Fibroblast of skin of scalp (primary cell): ENCODE measurements around the gene DNAAF8.
A peak's percentile ranks its signal among the peaks of the same experiment; 100 is the strongest.

ENCODE experiments used
- DNase-seq: peaks from one replicate; pipeline ENCODE4 v3.0.0-alpha.2; 2013

DNAAF8 gene

DNA sequence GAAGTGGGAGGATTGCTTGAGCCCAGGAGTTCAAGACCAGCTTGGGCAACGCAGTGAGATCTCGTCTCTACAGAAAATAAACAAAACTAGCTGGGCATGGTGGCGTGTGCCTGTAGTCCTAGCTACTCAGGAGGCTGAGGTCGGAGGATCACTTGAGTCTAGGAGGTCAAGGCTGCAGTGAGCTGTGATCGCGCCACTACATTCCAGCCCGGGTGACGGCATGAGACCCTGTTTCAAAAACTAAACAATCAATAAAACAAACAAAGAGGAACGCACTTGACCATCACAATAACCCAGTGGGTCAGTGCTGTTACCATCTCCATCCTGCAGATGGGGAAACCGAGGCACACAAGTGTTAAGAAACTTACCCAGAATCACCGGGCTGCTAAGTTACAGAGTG lies 18.9 kb downstream of the DNAAF8 start:
- DNase-seq: no peak

DNA sequence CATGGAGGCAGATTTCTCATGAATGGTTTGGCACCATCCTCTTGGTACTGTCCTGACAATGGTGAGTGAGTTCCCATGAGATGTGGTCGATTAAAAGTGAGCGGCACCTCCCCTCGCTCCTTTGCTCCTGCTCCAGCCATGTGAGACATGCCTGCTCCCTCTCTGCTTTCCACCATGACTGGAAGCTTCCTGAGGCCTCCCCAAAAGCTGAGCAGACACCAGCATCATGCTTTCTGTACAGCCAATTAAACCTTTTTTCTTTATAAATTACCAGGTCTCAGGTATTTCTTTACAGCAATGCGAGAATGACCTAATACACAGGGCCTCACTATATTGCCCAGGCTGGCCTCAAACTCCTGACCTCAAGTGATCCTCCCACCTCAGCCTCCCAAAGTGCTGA lies 20.5 kb downstream of the DNAAF8 start:
- no peak for DNase-seq

DNA sequence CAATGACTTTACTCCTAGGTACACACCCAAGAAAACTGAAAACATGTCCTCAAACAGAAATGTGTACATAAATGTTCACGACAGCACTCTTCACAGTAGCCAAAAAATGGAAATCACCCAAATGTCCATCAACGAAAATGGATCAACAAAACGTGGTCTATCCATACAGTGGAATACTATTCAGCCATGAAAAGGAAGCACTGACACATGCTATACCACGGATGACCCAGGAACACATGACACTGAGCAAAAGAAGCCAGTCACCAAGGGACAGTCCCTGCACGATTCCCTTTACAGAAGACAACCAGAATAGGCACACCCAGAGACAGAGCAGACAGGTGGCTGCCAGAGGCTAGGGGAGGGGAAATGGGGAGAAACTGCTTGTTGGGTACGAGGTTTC lies 21.4 kb downstream of the DNAAF8 start:
- DNase-seq: no peak

DNA sequence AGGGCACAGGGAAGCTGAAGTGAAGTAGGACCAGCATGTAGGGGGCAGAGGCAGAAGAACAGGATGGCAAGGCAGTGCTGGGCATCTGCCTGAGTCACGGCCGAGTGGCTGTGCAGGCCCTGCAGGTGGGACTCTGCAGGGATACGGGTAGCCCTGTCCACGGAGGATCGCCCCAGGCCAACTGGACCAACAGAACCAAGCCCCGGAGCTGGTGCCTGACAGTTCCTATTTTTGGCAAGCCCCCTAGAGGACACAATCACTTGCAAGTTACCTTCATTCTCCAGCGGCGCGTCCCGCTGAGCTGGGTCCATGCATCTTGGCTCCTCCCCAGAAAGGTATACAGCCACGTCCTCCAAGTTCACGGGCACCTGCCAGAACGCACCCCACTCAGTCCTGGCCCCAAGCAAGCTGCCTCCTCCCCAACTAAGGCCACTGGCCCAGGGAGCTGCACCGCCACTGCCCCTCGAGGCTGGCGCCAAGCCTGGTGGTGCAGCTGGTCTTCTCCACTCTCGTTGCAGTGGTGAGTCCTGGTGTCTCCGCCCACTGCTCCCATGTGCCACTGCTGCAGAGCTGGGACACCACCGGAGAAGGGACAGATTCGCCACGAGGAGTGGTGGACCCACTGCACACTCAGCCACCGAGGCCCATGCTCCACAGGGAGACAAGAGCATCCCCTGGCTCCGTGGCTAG lies 26.0 kb downstream of the DNAAF8 start:
- DNase-seq: no peak

DNA sequence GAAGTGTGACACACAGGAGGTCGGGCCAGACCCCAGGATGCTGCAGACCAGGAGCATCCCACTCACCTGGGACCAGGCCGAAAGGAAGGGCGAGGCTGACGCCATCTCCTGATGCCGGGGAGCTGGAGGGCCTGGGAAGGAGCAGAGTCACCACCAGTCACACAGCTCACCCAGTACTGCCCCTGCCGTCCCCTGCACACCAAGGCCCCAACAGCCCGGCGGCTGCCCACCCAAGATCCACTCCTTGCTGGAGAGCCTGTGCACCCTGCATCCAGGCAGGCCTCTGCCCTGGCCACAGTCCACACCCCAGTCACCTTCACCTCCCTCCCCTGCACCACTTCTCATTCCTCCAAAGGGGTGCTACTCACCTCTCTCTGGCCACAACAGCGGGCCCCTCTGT lies 27.9 kb downstream of the DNAAF8 start:
- DNase-seq: no peak

DNA sequence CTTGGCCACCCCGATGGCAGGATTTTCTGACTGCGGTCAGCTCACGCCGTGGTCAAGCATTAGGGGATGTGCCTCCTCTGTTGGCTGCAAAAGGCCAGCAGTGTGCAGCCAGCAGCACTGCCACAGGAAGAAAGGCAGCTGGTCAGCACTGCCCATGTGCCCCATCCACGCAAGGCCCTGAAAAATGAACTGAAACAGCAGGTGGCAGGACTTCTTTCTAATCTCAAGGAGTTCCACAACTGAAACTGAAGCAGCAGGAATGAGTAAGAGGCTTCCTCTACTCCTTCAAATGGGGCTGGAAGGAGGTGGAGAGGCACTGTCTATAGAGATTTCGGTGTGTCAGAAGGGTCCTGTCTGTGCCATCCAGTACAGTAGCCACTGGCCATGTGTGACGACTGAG lies 29.5 kb downstream of the DNAAF8 start:
- no peak for DNase-seq

DNA sequence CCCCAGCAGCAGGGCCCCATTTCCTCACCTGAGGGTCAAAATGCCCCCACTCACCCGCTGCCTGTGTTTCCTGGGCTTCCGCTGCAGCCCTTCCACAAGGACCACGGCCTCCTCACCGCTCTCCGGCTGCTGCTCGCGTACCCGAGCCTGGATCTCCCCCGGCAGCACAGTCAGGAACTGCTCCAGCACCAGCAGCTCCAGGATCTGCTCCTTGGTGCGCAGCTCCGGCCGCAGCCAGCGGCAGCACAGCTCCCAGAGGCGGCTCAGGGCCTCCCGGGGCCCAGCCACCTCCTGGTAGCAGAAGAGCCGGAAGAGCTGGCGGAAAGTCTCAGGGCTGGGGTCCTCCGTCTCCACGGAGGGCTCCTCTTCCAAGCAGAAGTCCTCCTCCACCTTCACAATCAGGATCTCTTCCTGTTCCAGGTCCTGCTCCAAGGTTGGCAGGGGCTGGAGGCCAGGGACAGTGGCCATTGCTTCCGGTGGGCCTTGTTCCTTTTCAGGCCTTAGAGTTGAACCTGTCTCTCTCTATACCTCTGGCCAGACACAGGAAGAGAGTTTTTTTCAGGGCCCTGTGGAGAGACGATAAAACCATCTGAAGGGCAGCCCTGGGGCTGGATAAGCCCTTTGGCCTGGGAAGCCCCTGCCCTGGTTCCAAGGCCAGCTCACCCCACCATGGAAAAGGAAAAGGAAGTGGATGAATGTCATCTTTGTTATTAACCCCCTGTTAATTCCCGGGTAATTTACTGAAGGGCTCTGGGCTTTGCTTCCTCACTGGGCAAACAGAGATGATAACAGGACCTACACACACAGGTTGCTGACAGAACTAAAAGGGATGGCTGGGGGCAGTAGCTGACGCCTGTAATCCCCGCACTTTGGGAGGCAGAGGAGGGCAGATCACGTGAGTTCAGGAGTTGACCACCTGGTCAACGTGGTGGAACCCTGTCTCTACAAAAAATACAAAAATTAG lies 31.5 kb downstream of the DNAAF8 start:
- no peak for DNase-seq

DNA sequence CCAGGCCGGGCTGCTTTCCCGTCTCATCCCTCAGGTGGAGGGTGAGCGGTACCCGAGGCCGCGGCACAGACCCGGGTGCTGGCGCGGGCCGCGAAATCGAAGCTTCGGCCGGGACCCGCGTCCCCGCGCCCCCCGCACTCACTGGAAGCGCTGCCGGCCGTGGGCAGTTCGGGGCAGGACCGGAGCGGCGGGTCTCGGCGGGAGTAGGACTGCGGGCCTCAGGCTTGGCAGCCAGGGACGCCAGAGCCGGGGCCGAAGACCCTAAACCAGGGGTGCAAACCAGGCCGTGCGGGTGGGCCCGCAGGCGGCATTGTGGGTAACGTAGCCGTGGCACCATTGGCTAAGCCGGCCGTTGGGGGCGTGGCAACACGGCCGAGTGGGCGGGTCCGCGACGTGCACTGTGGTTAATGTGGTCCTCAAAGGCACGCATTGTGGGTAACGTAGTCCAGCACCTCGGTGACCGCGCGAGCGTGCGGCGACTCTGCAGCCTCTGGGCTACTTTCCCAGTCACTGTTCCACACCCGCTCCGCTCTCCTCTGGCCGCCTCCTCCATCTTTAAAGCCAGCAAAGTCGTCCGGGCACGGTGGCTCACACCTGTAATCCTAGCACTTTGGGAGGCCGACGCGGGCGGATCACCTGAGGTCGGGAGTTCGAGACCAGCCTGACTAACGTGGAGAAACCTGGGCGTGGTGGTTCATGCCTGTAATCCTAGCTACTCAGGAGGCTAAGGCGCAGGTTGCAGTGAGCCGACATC lies 32.7 kb downstream of the DNAAF8 start, which contains the start of gene ZNF500:
Gene ZNF500, minus strand, starts transcription at position 288 of the 754 bp plus-strand sequence. CDS start 1,184 bp downstream, outside the sequence.
- DNase-seq: peak; percentile 96

DNA sequence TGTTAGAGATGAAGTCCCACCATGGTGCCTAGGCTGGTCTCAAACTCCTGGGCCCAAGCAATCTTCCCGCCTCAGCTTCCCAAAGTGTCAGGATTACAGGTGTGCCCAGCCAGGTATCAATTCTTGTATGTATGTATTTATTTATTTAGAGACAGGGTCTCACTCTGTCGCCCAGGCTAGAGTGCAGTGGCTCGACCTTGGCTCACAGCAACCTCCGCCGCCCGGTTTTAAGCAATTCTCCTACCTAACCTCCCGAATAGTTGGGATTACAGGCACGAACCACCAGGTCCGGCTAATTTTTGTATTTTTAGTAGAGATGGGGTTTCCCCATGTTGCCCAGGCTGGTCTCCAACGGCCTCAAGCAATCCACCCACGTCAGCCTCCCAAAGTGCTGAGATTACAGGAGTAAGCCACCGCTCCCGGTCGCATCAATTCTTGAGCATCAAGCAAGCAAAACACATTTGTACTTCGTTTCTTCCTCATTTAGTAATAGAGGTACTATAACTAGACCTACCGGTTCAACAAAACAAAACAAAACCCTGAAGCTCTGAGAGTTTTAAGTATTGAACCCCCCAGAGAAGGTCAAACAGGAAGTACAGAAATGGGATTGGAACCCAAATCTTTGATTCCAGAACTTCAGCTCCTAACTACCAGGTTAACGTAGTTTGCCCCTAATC lies 33.7 kb downstream of the DNAAF8 start:
- DNase-seq: peak; percentile 15

DNA sequence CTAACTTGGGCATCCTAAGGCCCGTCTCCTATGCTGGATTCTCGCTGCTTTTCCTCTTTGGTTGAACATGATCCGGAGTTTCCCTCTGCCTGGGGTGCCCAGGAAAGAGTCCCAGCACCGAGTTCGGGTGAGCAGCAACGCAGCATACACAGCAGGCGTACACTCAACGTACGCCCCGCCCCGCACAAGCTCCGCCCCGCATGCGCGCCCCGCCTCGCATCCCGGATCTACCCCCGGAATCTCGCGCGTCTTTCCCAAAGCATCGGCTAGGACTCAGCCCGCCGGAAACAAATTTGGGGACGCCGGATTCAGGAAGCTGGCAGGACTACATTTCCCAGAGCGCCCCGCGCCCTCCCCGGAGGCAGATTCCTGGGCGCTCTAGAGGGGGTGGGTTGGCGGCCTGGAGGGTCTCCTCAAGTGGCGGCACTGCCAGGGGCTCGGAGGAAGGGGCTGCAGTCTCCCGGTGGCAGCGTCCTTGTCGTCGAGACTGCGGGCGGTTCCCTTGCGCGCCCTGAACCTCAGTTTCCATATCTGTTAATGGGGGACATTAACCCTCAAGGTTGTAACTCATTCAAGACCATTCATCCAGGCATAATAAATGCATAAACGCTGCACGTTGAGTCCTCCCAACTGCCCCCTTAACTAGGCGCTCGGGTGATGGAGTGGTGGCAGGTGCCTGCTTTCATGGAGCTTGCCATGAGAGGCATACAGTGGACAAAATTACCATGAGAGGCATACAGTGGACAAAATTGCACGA lies 34.4 kb downstream of the DNAAF8 start:
- peak; percentile 96 for DNase-seq

DNA sequence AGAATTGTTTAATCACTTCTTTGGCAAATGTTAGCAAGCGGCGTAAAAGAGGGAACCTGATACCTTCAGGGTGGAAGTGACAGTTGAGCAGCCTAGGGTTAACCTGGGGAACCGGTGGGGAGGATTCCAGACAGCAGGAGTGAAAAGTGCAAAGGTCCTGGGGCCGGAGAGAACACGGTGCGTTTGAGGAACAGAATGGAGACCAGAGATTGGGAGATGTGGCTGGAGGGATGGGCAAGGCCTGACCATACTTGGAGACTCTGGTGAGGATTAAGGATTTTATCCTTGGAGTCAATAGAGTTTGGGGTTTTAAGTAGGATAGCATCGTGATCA lies 34.9 kb downstream of the DNAAF8 start:
- no peak for DNase-seq

DNA sequence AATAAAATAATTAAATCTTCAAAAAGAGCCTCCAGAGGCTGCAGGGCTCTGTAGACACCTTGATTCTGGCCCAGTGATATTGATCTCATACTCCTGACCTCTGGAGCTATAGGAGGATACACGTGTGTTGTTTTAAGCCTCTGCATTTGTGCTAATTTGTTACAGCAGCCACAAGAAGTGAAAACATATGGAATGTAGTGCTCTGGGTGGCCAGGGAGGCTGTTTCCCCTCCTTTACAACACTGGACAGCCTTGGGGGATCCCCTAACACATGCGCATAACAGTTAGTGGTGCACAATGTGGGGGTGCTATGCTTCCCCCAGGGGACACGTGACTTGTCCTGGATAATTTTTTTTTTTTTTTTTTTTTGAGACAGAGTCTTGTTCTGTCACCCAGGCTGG lies 37.3 kb downstream of the DNAAF8 start:
- DNase-seq: no peak

DNA sequence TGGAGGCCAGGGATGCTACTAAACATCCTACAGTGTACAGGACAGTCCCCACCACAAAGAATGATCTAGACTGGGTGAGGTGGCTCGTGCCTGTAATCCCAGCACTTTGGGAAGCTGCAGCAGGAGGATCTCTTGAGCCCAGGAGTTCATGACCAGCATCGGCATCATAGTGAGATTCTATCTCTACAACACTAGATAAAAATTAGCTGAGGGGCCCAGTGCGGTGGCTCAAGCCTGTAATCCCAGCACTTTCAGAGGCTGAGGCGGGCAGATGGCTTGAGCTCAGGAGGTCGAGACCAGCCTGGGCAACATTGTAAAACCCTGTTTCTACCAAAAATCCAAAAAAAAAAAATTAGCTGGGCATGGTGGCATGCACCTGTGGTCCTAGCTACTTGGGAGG lies 38.0 kb downstream of the DNAAF8 start:
- no peak for DNase-seq

DNA sequence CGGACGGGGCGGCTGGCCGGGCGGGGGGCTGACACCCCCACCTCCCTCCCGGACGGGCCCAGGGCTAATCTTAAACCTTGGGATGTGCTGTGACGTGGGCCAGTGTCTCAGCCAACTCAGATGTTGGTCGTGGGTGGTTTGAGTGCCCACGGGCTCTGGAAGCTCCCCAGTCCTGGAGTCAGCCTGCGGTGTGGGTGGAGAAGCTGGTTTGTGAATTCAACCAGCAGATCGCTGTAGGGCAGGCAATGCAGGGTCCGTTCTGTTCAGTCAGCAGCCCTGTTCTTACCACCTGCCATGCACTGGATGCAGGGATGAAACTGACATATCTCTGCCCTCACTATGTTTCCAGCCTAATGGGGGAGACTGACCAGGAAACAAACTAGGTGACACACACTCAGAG lies 40.7 kb downstream of the DNAAF8 start:
- no peak for DNase-seq

DNA sequence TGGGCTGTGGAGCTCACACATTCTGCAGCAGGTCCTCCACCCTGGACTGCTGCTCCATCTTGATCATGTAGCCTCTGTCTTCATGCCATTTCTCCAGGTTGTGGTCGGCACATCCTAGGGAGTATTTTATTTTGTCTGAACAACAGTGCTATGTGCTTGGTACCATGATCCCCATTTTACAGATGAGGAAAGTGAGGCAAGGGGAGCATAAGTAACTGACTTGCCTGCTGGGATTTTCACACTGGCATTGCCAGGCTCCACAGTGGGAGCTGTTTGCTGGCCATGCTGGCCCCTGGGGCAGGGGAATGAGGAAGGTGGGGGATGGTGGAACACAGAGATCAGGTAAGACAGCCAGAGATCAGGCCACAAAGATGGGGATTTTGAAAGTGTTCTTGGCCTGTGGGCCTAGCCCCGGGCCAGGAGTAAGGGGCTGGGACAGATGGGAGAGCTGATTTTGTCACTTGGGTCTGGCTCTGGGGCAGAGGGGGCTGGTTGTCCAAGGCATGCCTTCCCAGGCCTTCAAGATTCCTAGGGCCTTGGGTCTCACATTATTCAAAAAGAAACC lies 41.9 kb downstream of the DNAAF8 start:
- no peak for DNase-seq

DNA sequence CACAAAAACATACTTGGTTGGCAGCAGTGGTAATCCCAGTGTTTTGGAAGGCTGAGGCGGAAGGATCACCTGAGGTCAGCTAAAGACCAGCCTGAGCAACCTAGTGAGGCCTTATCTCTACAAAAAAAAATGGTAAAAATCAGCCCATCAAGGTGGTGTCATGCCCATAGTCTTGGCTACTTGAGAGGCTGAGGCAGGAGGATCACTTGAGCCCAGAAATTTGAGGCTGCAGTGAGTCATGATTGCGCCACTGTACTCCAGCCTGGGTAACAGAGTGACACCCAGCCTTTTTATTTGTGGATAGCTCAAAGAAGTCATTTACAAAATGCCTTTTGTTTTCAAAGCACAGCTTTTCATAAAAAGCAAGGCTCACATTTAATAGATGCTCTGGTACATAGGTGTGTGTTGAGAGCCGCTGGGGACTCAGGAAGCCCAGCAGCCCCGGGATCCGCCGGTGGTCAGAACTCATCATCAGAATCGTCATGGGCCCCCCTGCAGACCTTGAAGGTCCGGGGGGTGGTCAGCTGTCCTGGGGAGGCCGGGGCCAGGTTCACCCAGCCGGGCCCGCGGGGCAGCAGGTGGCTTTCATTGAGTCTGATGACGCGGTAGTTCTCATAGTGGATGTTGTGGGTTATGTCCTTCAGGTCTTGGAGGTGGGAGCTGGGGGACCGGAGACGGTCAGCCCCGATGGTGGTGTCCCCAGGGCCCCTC lies 43.2 kb downstream of the DNAAF8 start:
- no peak for DNase-seq

DNA sequence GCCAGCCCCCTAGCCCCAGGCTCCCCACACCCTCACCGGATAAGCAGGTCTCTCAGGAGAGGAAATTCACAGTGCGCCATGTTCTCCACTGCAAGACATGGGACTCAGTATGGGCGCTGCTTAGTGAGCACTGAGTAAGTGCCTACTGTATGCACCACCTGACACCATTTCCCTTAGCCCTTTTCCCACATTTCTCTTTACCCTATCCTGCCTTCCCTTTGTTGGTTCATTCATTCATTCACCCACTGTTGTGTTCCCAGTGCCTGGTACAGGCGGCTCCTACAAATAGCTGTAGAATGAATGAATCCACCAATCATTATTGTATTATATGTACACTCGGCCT lies 43.7 kb downstream of the DNAAF8 start:
- no peak for DNase-seq

DNA sequence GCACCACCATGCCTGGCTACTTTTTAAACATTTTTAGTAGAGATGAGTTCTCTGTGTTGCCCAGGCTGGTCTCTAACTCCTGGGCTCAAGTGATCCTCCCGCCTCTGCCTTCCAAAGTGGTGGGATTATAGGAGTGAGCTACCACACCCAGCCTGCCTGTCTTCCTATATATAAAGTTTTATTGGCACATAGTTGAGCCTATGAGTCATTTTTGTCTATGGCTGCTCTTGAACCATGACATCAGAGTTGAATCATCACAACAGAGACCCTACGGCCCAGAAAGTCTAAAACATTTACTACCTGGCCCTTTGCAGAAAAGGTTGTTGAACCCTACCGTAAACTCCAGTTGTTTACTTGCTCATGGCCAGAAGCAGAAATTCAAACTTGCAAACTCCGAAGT lies 45.9 kb downstream of the DNAAF8 start:
- no peak for DNase-seq

DNA sequence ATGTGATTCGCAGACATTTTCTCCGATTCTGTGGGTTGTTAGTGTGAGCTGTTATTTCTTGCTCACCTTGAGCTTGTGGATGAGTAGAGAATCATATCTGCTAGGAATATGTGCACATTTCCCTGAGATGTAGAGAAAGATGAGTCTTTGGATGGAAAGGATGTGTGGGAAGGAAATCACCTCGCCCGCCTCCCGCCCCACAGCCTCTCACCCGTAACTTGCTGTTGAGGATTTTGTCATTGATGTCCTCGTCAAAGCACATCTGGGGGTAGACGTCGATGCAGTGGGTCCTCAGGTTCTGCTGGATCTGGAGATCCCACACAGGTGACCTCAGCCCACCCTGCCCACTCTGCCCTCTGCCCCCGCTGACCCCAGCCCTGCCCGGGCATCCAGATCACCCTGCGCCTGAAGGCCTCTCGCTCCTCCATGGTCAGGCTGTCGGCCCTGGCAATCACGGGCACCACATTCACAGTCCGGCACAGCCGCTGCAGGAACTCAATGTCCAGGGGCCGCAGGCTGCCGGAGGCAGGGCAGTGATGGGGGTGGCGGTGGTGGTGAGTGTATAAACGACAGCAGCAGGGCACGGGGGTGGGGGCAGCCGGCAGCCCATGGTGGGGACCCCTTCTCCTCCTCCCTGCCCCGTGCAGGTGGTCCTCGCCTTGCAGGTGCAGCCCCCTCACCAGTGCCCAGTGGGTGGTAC lies 49.1 kb downstream of the DNAAF8 start:
- DNase-seq: no peak

DNA sequence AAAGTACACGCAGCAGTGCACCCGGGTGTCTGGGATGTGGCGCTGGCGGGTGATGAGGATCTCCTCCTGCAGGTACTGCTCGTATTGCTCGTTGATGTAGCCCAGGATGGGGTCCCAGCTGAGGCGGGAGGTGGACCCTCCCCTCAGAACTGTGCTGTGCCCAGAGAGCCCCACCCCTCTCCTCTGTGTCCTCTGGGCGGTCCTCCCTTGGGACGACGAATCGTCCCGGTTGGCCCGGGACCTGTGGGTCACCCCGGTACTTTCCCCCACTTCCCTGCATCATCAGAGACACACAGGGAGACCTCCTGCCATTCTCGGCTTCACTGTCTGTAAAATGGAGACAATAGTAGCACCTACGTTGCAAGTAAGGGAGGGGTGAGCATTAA lies 49.6 kb downstream of the DNAAF8 start:
- DNase-seq: no peak
